Stromal cell of bone marrow (primary cell): ENCODE data around the gene CACNB2.
"Not testable (repeated sequence)": the region's sequence is repeated elsewhere in the genome, so short reads cannot be mapped to it uniquely, and the experiment has no call there.

Experiments
- DNase-seq: peaks from one replicate; pipeline ENCODE4 v3.0.0-alpha.2; 2012; ENCODE audit warnings: low read depth

Gene CACNB2

DNA sequence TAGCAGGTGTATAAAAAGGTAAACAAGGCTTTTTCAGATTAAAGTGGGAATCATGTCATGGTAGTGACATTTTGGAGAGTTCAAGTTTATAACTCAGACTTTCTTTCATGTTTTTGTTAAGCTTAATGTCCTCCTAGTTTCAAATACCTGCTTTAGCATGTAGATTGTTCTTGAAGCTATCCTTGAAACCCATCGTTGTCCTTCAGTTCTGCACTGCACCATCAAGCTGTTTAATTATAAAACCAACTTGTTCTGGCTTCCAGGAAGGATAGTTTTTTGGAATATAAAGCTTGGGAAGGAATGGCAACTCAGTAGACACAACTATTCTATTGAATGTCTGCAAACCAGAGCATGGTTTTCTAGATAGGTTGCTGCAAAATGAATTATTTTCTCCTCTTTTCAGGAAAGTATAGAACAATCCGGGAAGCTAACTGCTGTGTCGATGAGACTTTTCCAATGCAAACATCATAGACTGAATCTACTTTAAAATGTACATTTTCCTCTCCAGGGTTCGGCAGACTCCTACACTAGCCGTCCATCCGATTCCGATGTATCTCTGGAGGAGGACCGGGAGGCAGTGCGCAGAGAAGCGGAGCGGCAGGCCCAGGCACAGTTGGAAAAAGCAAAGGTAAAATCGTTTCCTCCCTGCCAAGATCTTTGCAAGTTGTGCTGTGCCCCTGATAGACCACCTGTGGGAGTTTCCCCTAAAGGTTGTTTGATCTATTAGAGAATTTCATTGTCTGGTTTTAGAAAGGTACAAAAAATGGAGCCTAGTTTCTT is 261.4 kb downstream of the CACNB2 start:
- no peak for DNase-seq

DNA sequence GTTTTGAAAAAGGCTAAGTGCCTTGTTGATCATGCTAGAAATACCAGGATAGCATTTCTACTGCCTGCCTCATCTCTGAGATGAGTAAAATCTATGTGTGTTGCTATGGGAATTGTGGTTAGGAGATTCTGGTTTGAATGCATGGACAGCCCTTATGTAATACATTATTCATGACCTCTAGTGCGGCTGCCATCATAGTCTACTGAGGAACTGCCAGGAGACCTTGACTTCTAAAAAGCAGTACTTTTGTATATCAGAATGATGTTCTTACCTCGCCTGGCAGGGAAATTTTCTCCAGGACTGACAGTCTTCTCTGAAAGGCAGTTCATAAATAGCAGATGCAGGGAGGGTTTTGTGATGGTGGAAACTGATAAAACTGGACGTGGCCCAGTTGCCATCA is 262.6 kb downstream of the CACNB2 start:
- DNase-seq = peak; percentile 12

DNA sequence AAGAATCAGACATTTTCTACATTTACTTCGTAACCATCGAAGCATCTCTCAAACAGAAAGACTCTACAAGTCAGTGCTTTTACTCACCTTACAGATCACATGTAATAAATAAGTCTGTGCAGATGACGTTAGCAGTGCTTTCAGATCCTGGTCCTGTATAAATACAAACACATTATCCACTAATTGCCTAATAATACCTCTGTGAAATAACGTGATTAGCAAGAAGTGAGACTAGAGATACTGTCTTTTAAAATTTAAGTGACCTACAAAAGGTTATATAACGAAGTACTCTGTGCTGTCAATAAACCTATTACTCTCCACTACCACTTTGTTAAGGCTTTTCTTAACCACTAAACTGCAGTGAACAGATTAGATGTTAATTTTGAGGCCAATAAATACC is 264.3 kb downstream of the CACNB2 start:
- DNase-seq = no peak

DNA sequence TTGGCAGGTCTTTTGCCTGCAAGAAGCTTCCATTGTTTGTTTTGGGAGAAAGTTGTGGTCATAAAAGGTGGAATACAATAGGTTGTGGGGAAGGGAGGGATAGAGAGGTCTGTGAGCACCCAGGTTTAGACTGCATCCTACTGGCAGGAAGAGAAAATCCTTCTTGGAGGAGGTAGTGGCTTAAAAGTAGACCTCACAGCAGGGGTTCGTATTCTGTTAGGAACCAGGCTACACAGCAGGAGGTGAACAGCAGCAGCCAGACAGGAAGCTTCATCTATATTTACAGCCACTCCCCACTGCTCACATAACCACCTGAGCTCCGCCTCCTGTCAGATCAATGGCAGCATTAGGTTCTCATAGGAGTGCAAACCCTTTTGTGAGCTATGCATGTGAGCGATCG is 265.9 kb downstream of the CACNB2 start:
- no peak for DNase-seq

DNA sequence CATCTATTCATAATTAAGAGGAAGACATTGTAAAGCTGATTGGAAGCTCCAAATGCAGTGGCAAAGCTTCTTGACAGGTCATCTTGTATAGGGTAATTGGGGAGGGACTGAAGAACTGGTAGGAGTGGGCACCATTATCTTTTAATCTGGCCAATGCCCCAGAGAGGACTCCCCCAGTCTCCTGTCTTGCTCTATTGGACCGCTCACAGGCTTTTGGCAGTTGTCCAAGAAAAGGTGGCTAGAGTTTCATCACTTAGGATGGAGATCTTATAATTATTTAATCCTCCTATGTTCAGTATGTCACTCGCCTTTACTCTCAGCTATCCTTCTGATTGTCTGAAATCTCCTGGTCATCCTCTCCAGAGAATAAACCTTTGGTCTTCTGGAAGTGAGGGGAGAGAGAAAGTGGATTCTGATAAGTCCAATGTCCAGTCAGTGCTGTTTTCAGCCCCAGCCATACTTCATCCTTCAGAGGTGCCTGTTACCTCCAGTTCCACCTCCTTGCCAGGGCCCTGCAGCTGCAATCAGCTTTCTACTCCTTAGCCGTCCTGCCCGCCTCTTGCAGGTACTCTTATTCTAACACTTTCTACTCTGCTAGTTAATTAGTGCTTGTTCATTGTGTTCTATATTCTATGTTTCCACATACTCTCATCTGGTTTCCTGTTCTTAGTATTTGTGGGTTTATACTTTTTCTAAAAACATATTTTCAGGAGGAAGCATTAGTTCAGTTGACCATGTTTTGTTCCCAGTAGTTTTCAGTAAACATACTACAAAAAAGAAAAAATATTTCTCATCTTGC is 269.6 kb downstream of the CACNB2 start:
- no peak for DNase-seq

DNA sequence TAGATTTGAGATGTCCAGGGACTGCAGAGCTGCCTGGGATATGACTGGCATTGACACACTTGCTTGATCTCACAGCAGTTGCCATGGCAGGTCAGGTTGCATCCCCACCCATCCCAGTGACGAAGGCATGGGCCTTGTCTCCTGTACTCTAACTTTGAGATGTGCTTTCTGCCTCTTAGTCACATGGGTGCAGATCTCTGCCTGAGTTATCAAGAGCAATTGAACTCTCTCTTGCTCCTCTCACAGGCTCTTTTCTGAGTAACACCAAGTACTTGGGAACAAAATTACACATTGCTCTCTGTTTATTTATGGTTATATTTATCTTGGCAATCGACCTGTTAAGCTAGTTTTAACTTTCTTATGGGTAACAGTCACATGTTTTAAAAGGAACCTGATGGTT is 273.8 kb downstream of the CACNB2 start:
- DNase-seq = no peak

DNA sequence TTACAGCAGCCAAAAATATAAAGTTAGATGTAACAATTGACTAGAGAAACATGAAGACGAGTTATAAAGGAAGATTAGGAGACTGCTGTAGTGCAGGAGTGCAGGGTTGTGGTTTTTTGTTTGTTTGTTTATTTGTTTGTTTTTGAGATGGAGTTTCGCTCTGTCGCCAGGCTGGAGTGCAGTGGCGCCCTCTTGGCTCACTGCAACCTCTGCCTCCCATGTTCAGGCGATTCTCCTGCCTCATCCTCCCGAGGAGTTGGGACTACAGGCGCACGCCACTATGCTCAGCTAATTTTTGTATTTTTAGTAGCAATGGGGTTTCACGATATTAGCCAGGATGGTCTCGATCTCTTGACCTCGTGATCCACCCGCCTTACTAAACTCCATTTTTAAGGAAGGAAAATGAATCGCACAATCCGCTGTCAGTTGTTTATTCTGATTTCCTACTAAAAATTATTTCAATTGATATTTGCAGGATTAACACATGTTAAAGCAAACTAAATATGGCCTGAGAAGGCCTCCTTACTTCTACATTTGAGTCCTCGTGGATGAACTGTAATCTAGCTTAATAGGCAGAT is 277.8 kb downstream of the CACNB2 start:
- DNase-seq = no peak

DNA sequence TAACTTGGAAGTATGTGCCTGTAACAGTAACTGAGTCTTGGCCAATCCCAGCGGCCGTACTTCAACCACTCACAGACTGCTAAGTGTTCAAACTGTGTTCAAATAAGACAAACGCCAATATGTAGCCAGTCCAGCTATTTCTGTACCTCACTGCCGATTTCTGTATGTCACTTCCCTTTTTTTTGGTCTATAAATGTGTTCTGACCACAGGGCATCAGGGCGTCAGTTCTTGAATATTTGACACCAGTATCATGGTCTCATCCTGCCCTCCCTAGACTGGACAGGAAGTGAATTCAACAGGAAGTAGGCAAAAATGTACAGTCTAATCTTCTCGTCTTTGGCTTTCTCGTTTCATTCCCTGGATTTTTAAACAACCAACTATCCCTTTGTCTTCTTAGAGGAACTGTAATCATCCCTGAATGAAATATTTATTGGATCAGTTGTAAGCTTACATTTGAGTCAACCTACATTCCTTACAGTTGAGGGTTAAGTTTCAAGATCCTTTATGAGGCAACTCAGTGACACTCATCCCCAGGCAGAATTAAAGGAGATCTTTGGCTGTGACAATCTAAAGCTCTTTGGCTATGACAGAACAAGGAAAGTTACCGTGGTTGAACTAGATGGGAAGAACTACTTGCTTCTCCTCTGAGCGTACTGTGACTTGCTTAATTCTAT is 278.5 kb downstream of the CACNB2 start:
- no peak for DNase-seq

DNA sequence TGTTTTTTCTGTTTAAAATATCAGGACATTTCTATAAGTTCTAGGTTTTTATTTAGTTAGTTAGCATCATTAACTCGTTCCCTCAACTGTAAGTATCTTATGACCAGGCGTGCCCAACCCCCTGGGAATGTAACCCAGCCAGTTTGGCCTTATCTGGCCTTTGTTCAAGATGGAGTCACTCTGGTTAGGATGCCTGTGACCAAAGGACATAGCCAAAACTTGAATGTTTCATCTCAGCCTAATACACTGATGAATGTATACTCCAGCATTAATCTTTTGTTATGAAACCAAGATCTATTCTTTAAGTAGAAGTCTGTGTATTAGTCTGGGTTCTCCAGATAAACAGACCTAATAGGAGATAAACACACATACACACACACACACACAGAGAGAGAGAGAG is 279.7 kb downstream of the CACNB2 start:
- DNase-seq = no peak

DNA sequence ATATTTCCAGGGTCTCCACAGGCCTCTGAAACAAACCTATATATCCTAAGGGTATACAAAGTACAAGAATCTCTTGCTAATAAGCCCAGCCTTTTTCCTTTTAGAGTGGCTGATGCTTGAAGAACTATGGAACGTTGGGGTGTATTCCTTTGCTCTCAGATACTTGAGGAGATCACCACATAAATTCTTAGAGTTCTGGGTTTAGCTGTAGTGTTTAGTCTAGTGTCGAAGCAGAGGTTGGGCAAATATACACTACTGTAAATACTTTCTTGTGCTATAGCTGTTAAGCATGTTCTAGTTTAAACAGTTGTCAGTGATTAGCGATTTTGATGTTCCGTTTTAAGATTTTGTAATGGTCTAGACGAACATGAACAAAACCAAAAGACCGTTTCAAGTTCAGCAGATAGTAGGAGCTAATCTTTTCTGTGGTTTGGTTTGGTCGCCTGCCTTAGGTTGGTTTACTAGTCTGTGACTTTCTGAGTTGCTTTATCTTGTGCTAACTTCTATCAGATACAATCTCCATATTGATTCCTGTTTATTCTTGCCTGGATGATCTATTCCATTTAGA is 281.6 kb downstream of the CACNB2 start:
- DNase-seq = no peak

DNA sequence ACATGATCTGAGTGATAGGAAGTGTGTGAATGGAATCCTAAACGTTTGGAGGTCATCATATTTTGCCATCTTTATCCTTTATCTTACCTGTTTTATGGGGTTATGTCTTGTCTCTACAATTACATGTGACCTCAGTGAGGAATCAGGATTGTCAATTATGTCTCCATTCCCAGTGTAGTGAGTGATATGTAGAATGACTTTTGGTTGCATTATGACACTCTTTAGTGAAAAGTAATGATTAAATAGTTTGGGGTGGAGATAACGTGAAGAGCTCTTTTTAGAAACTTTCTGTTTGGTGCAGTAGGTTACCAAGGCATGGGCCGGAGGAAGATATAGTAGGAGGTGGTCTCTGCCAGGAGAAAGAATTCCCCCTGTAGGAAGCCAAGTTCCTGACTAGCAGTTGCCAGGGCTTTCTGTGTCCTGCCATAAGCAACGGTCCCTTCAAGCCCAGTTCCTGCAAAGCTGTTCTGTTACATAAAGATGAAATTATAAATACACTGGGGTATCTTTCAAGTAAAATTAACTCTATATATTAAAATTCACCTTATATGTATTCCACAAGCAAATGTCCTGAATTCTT is 282.9 kb downstream of the CACNB2 start:
- no peak for DNase-seq

DNA sequence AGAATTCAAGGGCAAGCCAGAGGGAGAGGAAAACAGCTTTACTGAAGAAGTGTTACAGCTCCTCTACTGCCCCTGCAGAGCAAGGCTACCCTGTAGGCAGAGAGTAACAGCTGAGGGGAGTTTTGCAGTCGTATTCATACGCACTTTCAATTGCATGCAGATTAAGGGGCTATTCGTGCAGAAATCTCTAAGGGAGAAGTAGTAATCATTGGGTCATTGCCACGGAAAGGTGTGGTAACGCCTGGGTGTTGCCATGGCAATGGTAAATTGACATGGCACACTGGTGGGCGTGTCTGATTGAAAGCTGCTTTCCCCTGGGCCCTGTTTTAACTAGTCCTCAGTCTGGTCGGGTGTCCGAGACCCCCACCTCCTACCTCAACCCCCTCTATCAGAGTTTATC is 284.0 kb downstream of the CACNB2 start:
- no peak for DNase-seq

DNA sequence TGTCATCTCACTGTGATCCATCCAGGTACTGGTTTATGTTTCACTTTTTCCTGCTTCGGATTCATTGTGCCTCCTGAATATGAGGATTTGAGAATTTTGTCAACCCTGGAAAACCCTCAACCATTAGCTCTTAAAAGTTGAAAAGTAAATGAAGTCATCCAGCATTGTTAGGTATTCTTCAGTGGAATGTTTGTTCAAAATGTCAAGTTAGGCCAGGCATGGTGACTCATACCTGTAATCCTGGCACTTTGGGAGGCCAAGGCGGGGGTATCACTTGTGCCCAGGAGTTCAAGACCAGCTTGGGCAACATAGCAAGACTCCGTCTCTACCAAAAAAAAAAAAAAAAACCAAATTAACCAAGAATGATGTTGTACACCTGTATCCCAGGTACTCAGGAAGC is 289.1 kb downstream of the CACNB2 start:
- no peak for DNase-seq

DNA sequence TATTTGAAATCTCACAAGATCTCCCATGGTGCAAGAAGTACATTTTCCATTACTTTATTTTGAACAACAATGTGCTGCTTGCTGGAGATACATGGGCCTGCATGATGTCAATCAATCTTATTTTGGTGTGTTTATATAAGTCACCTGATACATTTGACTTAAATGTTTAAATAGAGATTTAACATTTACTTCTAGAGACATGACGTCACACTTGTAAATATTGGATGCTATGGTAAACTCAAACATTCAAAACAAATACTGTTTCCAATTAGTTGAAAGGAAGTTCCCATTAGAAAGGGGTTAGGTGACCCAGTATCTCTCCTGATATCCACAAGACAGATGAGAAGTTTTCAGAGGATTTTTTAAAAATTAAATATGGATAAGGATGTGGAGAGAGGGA is 296.7 kb downstream of the CACNB2 start:
- DNase-seq = no peak

DNA sequence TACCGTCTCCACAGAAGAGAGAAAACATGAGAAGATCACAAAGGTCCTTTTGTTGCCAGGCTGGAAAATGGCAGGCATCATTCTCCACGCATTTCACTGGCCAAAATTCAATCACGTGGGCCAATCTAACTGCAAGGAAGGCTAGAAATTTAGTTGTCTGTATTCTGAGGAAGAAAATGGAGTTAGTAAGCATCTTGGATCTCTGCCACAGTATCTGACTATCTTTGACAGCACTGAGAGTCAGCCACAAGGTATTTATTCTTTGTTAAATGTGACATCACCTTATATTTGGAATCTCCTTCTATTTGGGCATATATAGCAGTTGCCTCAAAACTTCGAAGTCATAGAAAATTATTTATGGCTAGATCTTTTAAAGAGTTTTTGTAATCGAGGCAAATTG is 297.3 kb downstream of the CACNB2 start:
- DNase-seq = no peak

DNA sequence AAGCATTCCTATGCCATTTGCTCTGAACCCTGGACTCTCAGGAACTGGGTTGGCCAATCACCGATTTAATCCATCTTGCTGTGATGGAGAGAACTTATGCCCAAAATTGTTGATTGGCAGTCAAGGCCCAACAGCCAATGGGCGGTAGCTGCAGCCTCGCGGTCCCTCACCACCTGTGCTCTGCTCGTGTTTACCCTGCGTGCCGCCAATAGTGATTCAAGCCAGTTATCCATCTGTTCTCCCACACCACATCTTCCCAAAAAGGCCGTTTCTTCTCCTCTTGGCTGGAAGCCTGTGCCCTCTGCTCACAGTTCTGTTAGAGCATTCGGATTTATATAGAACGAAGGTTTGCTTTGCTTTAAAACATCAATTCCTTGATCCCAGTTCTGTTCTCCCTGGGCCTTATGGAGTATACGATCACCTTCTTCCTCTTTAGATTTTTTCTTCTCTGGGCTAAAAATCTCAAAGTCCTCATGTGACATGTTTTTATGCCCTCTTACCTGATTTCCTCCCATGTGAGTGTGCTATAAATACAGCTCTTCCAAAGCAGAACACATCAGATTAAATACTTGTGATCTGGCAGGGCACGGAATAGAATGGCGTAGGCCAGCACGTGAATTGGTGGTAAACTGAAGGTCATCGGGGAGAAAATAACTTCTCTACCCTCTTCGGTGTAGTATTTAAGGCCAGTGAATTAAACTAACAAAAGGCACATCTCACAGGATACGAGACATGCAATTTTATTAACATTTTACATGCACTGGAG is 298.3 kb downstream of the CACNB2 start:
- no peak for DNase-seq

DNA sequence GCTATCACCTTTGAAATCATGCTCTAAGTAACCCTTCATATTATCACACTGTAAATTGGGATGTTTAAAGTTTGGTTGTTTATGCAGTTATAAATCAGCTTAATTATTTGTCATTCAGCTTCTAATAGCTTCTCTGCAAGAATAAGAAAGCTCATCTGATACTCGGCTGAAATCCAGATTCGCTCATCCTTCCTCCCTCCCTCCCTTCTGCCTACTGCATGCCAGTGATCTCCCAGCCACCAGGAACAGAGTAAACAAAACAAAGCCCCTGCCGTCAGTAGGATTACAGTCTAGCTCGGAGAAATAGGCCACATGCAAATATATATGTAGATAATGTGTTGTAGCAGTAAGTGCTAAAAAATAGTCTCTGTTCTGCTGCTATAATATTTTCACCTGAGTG is 299.4 kb downstream of the CACNB2 start:
- DNase-seq = no peak

DNA sequence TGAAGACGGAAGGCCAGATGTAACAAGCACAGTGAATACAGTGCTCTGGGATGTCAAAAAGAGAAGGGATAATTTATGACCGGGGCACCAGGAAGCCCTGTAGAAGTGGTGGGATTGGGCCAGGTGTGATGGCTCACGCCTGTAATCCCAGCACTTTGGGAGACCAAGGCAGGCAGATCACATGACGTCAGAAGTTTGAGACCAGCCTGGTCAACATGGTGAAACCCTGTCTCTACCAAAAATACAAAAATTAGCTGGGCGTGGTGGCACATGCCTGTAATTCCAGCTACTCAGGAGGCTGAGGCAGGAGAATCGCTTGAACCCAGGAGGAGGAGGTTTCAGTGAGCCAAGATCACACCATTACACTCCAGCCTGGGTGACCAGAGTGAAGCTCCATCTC is 305.4 kb downstream of the CACNB2 start:
- not testable (repeated sequence) for DNase-seq

DNA sequence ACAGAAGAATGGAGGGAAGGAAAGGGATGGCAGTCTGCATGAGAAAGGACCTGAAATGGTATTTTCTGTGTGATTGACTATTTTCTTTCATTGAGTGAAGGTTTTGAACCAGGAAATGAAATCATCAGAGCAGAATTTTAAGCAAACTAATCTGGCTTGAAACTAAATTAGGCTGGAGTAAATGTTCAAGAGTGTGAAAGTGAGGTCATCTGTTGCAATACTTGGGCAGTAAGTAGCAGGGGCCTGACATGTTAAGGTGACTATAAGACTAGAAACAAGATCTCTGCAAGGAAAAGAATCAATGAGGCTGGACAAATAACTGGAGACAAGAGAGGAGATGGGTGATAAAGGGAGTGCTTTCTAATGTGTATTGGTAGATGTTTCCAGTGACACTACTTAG is 306.0 kb downstream of the CACNB2 start:
- DNase-seq = no peak

DNA sequence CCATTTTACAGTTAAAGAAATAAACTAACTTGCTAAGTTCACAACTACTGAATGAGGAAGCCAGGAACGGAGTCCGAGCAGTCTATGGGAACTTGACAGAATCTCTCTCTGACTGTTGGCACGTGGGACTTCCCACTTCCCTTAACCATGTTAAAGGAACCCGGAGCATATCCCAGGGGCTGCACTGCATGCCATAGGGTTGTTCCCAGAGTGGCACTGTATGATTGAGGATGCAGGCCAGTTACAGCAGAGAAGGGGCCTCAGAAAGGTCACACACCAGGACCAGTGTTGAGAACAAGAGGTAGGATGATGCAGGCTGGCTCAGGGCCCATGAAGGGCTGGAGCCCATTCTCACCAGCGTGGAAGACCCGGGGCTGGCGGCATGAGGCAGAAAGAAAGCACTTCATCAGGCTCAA is 309.4 kb downstream of the CACNB2 start:
- DNase-seq = no peak

DNA sequence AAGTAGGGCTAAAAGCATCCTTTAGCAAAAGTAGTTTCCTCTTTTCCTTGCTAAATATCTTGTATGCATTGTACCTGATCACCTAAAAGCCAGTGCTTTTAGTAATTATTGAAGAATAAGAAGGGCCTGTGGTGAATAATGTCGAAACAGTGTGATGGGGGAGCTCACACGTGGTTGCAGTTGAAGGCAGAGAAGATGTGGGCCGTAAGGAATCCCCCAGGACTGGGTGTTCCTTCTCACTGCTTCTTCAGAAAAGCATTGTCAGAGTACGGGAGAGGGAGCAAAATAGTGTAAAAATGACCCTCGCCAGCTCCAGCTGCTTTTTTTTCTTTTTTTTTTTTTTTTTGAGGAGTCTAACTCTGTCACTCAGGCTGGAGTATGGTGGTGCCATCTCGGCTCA is 310.1 kb downstream of the CACNB2 start:
- DNase-seq = no peak
